Measurements from ENCODE around the gene CCDC106.

The CCDC106 gene

DNA sequence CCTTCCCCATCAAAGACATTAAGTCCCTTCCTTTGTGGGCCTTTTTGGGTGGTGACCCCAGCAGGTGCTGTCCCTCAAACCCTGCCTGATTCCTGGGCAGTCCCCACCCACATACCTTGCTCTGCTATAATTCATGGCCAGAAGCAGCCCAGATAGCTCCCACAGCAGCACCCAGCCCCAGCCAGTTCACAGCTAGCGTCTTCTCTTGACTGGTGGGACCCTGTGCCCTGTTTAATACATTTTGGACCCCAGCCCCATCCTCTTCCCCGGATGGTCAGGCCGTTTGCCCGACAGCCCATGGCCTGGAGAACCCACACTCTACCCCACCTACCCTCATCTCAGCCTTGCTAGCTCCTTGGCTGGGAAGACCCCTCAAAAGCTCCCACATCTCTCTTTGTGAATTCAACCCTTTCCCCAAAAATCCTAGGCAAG, 2.1 kb downstream of the CCDC106 start:
- H3K27me3 ChIP-seq (ENCODE audit: insufficient read depth, low read length, poor library complexity, severe bottlenecking): peaks cover 3% of the 10 kb centered on the region
- TF ChIP-seq, protein P1, sequence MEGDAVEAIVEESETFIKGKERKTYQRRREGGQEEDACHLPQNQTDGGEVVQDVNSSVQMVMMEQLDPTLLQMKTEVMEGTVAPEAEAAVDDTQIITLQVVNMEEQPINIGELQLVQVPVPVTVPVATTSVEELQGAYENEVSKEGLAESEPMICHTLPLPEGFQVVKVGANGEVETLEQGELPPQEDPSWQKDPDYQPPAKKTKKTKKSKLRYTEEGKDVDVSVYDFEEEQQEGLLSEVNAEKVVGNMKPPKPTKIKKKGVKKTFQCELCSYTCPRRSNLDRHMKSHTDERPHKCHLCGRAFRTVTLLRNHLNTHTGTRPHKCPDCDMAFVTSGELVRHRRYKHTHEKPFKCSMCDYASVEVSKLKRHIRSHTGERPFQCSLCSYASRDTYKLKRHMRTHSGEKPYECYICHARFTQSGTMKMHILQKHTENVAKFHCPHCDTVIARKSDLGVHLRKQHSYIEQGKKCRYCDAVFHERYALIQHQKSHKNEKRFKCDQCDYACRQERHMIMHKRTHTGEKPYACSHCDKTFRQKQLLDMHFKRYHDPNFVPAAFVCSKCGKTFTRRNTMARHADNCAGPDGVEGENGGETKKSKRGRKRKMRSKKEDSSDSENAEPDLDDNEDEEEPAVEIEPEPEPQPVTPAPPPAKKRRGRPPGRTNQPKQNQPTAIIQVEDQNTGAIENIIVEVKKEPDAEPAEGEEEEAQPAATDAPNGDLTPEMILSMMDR (conservative IDR thresholded peaks at IDR 0.05; ENCODE audit: low read length): no peak
- no peak for TF ChIP-seq EZH2phosphoT487 (IDR thresholded peaks at IDR 0.05; ENCODE audit: borderline replicate concordance)
- H3K4me1 ChIP-seq (ENCODE audit: insufficient read depth, low read length, poor library complexity, severe bottlenecking): peaks cover 10% of the 10 kb centered on the region
- no peaks in the 10 kb centered on the region for H3K36me3 ChIP-seq (ENCODE audit: insufficient read depth, low read length)
- no peaks in the 10 kb centered on the region for H3K9me2 ChIP-seq (replicated peaks; ENCODE audit: low read depth, low read length)
- H3K4me3 ChIP-seq (ENCODE audit: low read length, poor library complexity, severe bottlenecking): no peak overlapping the region
- H2AFZ ChIP-seq (ENCODE audit: low read length): no peak overlapping the region
- no peak overlapping the region for H3K4me2 ChIP-seq (ENCODE audit: low read depth, low read length, poor library complexity, severe bottlenecking)
- no peaks in the 10 kb centered on the region for H4K20me1 ChIP-seq (ENCODE audit: insufficient read depth, low read length, poor library complexity, severe bottlenecking)
- peaks cover 29% of the 10 kb centered on the region; the same call in 1 of the 2 replicates for H3K79me2 ChIP-seq (ENCODE audit: insufficient read depth, low read length)
- H3F3A ChIP-seq (ENCODE audit: low read depth): no peaks in the 10 kb centered on the region
- H3K9me3 ChIP-seq (ENCODE audit: insufficient read depth, low read depth, low read length): no peaks in the 10 kb centered on the region
- H3K9ac ChIP-seq (ENCODE audit: low read depth, low read length, poor library complexity, severe bottlenecking): no peak overlapping the region

DNA sequence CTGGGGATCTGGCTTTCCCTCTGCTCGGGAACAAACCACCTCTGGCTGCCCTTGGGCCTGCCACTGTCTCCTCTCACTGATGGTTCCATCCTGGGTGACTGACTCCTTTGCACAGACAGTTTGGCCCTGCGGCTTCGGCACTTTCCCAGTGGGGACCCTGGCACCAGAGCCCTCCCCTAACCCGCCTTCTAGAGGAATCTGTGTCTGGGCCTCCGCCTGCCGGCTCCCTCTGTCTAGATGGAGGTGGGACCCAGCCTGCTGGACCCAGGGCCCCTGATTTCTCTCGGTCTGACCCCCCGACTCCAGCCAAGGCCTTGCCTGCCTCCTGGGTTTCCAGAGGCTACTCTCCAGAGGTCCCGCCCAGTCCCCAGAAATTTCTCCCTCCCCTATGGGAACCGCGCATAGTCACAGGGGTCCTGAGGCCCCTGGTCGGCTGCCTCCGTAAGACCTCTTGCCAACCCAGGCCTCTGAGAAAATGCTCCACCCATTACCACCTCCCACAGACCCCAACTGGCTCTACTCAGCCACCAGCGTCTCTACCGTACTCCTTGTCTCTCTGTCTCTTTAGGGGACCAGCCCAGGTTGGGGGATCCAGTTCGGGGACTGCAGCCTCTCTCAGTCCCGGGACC, 2.7 kb downstream of the CCDC106 start:
- TF ChIP-seq, protein P1 (conservative IDR thresholded peaks at IDR 0.05; ENCODE audit: low read length): no peak
- no peak for TF ChIP-seq EZH2phosphoT487 (IDR thresholded peaks at IDR 0.05; ENCODE audit: borderline replicate concordance)
- H3K9ac ChIP-seq (ENCODE audit: low read depth, low read length, poor library complexity, severe bottlenecking): no peak overlapping the region

DNA sequence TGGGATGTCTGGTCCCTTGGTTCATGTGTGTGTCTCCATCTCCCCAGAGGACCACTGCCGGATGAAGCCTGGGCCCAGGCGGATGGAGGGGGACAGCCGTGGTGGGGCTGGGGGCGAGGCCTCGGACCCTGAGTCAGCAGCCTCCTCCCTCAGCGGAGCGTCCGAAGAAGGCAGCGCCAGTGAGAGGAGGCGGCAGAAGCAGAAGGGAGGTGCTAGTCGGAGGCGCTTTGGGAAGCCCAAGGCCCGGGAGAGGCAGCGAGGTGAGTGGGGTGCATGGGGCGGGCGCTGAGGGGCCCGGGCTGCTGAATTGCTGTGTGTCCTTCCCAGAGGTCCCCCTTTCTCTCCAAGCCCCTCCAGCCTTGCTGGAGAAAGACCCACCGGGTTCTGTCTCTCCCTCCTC, 3.2 kb downstream of the CCDC106 start:
- H4K20me1 ChIP-seq (ENCODE audit: insufficient read depth, low read length, poor library complexity, severe bottlenecking): peaks cover 8% of the 10 kb centered on the region
- TF ChIP-seq EZH2phosphoT487 (IDR thresholded peaks at IDR 0.05; ENCODE audit: borderline replicate concordance): no peak
- TF ChIP-seq, protein P1 (conservative IDR thresholded peaks at IDR 0.05; ENCODE audit: low read length): no peak

More for the DNA sequence above, 2.7 kb downstream of the CCDC106 start:
- H3F3A ChIP-seq (ENCODE audit: low read depth): no peaks in the 10 kb centered on the region
- no peak overlapping the region for H2AFZ ChIP-seq (ENCODE audit: low read length)
- H3K36me3 ChIP-seq (ENCODE audit: insufficient read depth, low read length): no peaks in the 10 kb centered on the region
- no peaks in the 10 kb centered on the region for H3K9me3 ChIP-seq (ENCODE audit: insufficient read depth, low read depth, low read length)
- peaks cover 29% of the 10 kb centered on the region for H3K79me2 ChIP-seq (ENCODE audit: insufficient read depth, low read length)
- H3K9me2 ChIP-seq (replicated peaks; ENCODE audit: low read depth, low read length): no peaks in the 10 kb centered on the region
- peaks cover 10% of the 10 kb centered on the region for H3K4me1 ChIP-seq (ENCODE audit: insufficient read depth, low read length, poor library complexity, severe bottlenecking)
- H3K27me3 ChIP-seq (ENCODE audit: insufficient read depth, low read length, poor library complexity, severe bottlenecking): peaks cover 4% of the 10 kb centered on the region
- H4K20me1 ChIP-seq (ENCODE audit: insufficient read depth, low read length, poor library complexity, severe bottlenecking): peaks cover 3% of the 10 kb centered on the region
- no peak overlapping the region for H3K4me3 ChIP-seq (ENCODE audit: low read length, poor library complexity, severe bottlenecking)
- no peak overlapping the region for H3K4me2 ChIP-seq (ENCODE audit: low read depth, low read length, poor library complexity, severe bottlenecking)

More for the DNA sequence above, 3.2 kb downstream of the CCDC106 start:
- no peak overlapping the region for H2AFZ ChIP-seq (ENCODE audit: low read length)
- H3K4me2 ChIP-seq (ENCODE audit: low read depth, low read length, poor library complexity, severe bottlenecking): no peak overlapping the region
- H3K9me3 ChIP-seq (ENCODE audit: insufficient read depth, low read depth, low read length): no peaks in the 10 kb centered on the region
- H3K27me3 ChIP-seq (ENCODE audit: insufficient read depth, low read length, poor library complexity, severe bottlenecking): peaks cover 4% of the 10 kb centered on the region
- no peaks in the 10 kb centered on the region for H3K36me3 ChIP-seq (ENCODE audit: insufficient read depth, low read length)
- no peak overlapping the region for H3K9ac ChIP-seq (ENCODE audit: low read depth, low read length, poor library complexity, severe bottlenecking)
- no peak overlapping the region for H3K4me3 ChIP-seq (ENCODE audit: low read length, poor library complexity, severe bottlenecking)
- H3K4me1 ChIP-seq (ENCODE audit: insufficient read depth, low read length, poor library complexity, severe bottlenecking): peaks cover 10% of the 10 kb centered on the region
- H3F3A ChIP-seq (ENCODE audit: low read depth): no peaks in the 10 kb centered on the region
- H3K9me2 ChIP-seq (replicated peaks; ENCODE audit: low read depth, low read length): no peaks in the 10 kb centered on the region
- peaks cover 34% of the 10 kb centered on the region for H3K79me2 ChIP-seq (ENCODE audit: insufficient read depth, low read length)

Data from Loucy (cell line).